Measurements from ENCODE around the gene SPEM2. TPM values are rescaled to one million over a fixed set of nuclear protein-coding genes. Genes with fewer than 3 reads are reported as not detected.

SPEM2 gene
- total RNA-seq, 1 donor from 2014 or later: not detected

DNA sequence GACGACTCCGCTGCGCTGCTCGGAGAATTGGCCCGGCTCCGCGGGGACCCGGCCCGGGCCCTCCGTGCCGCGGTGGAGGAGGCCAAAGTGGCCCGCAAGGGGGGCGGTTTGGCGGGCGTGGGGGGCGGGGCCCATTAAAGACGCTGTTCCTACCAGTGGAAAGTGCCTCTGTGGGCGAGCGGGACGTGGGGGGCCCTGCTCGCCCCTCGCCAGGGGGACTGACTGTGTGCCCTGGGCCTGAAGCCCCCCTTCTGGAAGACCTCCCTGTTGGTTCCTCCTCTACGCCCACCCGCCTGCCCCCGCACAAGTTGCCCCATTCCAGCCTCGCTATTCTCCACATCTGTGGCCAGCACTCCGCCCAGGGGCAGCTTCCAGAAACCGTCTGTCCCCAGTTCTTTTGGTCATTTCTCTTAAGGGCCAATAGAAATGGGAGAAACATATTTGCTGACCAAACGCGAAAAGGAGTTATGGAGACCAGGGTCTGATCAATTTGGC, 12.0 kb downstream of the SPEM2 start:
- ATAC-seq (no peak), DNase-seq (ENCODE audit: missing footprints) (no peak)
- intact Hi-C loops (cut with DNase I): loop anchor here (2.0 to 5.0 kb wide), 4 partner anchors 41 to 150 kb away; partner anchors contain the start of genes SENP3 and ZBTB4

DNA sequence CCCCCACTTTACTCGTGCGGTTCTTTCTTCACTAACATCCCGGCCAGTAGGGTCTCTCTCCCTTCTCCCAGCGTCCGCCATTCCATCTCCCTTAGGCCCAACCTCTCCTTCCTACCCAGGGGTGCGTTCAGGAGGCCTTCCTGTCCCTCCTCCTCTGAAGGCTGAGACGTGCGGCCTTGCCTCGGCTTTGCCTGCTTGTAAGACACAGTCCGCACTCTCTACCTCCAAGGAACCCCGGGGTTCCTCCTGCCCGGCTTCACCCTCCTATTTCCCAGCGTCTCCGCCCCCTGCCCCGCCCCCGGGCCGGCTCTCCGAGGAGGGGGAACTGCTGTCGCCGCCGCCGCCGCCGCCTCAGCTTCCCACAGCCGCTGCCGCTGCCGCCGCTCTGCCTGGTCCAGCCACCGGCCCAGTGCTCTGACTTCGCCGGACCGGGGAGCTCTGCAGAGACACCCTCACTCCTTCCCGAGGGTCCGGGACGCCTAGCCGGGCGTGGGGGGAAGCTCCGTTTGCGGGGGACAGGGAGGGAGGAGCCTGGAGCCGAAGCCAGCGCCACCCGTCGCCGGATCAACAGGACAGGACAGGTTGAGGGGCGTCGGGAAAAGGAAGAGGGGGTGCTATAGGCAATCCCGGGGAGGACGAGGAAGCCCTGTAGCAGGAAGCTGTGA, 12.7 kb downstream of the SPEM2 start:
- peak; percentile 29 for ATAC-seq
- peak; percentile 94 for DNase-seq (ENCODE audit: missing footprints)
- intact Hi-C loops (cut with DNase I): loop anchor here (2.0 to 5.0 kb wide), 5 partner anchors 41 to 149 kb away; partner anchors contain the start of genes POLR2A, SENP3 and ZBTB4

DNA sequence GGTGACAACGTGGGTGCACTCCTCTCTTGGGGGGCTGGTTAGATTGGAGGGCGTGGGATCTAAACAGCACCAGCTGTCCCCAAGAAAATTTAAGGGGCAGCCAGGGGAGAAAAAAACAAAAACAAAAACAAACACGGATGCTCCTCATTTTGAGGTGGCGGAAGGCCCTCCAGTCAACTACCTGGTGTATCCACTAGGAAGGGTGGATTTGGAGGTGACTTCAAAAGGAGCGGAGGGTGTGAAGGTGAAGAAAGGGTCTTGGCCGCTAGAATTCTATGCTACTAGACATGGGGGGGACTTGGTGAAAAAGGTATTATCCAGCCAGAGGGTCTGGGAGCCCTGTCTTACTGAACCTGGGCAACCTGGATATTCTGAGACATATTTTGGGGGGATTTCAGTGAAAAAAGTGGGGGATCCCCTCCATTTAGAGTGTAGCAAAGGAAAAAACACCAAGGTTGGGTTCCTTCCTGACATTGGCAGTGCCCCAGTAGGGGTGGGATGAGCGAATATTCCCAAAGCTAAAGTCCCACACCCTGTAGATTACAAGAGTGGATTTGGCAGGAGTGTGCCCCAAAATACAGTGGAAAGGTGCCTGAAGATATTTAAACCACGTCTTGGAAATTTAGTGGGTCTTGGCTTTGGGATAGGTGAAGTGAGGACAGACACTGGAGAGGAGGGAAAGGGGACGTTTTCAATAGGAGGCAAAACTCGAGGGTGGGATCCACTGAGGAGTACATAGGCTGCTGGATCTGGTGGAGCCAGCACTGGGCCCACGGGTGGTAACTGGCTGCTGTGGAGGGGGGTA, 13.4 kb downstream of the SPEM2 start:
- no peak for DNase-seq (ENCODE audit: missing footprints)
- no peak for ATAC-seq
- intact Hi-C loops (cut with DNase I): loop anchor here (2.0 to 5.0 kb wide), 2 partner anchors 46 to 148 kb away; partner anchors contain the start of gene POLR2A

DNA sequence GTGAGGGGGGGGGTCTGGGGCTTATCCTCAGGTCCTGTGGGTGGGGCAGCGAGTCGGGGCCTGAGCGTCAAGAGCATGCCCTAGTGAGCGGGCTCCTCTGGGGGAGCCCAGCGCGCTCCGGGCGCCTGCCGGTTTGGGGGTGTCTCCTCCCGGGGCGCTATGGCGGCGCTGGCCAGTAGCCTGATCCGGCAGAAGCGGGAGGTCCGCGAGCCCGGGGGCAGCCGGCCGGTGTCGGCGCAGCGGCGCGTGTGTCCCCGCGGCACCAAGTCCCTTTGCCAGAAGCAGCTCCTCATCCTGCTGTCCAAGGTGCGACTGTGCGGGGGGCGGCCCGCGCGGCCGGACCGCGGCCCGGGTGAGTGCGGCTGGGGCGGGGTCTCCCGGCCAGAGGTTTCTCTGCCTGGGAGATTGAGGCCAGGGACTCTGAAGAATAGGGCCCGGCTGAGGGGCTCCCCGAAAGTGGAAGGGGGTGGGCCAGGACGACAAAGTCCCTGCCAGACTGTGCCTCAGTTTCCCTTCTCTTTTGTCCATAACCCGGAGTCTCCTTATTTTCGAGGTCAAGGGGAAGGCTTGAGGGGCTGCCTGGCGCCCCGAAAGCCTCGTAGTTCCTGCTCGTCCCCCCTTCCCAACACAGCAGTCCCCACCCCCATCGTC, 14.2 kb downstream of the SPEM2 start, which contains the start of gene FGF11:
FGF11 (plus strand) TSS at position 51 of the 651 bp plus-strand sequence; CDS start at position 160, 109 bp downstream.
- ATAC-seq (no peak), DNase-seq (ENCODE audit: missing footprints) (no peak)
- intact Hi-C loops (cut with DNase I): loop anchor here (2.0 to 5.0 kb wide), 2 partner anchors 45 to 148 kb away; partner anchors contain the start of gene POLR2A

DNA sequence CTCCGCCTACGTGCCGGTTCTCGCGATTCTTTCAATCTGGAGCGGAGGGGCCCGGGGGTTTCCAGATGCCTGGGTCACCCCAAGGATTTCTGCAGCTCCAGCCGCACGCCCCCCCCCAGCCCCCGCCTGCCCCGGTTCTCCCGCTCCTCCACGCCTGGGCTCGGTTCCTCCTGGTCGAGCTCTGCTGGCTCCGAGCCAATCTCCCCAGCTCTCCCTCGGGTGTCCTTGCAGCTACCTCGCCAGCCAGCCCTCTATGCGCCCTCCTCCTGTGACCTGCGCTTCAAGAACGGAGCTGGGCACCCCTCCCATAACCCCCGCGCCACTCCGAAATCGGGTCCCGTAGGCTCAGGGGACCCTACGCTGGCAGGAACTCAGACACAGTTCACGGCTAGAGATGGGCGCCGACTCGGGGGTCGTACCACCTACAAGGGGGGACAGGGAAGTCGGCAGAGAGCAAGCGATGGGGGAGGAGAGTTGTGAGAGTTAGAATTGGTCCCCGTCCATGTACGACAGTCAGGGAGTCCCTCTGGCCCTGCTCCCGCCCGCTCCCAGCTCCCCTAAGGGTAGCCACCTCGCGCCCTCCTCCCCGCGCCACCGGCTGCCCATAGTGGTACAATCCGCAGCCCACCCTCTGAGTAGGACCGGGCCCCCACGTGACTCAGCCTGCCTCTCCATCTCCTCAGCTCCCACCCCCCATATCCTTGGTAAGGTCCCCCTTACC, 14.9 kb downstream of the SPEM2 start:
- ATAC-seq (peak; percentile 6), DNase-seq (ENCODE audit: missing footprints) (peak; percentile 84)
- intact Hi-C loops (cut with DNase I): no loop called here

DNA sequence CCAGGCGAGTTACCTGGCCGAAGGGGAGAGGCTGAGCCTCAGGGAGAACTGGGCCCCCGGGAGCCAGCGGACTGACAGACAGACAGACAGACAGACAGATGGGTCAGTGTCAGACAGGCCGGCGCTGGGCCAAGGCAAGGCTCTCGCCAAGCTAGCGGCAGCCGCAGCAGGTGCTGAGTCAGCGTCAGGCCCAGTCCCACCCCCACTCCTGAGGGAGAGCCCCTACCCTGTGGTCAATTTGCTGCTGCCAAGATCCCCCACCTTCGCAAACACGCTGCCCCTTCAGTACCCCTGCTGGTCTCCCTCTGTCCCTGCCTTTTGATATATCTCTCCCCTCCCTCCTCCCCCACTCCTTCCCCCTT, 15.4 kb downstream of the SPEM2 start:
- no peak for ATAC-seq
- DNase-seq (ENCODE audit: missing footprints): no peak
- intact Hi-C loops (cut with DNase I): no loop called here

DNA sequence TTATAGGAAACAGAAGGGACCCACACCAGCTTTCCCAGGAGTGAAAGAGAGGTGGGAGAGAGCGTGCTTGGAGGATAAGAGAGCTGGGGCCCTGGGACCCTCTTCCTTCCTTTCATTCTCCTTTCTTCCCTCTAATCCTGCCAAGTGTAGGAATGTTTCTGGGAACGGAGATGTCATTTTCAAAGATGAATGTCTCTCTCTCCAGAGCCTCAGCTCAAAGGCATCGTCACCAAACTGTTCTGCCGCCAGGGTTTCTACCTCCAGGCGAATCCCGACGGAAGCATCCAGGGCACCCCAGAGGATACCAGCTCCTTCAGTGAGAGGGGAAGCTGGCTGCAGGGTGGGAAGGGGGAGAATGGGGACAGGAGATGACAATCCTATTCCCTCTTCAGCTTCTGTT, 15.8 kb downstream of the SPEM2 start:
- no peak for ATAC-seq
- intact Hi-C loops (cut with DNase I): no loop called here
- DNase-seq (ENCODE audit: missing footprints): no peak

DNA sequence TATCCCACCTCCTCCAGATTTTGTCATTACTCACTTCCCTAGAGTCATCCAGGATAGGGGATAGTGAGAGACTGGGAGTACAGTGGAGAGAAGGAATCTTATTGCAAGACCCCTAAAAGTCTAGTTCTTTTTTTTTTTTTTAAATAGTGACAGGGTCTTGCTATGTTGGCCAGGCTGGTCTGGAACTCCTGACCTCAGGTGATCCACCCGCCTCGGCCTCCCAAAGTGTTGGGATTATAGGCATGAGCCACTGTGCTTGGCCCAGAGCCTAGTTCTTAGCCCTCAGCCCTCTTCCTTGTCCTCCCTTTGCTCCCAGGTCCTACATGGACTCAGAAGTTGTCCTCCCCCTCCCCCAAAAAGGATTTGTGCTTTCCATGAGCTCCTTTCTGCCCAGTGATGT, 16.7 kb downstream of the SPEM2 start:
- DNase-seq (ENCODE audit: missing footprints) (no peak), ATAC-seq (no peak)
- intact Hi-C loops (cut with DNase I): no loop called here

DNA sequence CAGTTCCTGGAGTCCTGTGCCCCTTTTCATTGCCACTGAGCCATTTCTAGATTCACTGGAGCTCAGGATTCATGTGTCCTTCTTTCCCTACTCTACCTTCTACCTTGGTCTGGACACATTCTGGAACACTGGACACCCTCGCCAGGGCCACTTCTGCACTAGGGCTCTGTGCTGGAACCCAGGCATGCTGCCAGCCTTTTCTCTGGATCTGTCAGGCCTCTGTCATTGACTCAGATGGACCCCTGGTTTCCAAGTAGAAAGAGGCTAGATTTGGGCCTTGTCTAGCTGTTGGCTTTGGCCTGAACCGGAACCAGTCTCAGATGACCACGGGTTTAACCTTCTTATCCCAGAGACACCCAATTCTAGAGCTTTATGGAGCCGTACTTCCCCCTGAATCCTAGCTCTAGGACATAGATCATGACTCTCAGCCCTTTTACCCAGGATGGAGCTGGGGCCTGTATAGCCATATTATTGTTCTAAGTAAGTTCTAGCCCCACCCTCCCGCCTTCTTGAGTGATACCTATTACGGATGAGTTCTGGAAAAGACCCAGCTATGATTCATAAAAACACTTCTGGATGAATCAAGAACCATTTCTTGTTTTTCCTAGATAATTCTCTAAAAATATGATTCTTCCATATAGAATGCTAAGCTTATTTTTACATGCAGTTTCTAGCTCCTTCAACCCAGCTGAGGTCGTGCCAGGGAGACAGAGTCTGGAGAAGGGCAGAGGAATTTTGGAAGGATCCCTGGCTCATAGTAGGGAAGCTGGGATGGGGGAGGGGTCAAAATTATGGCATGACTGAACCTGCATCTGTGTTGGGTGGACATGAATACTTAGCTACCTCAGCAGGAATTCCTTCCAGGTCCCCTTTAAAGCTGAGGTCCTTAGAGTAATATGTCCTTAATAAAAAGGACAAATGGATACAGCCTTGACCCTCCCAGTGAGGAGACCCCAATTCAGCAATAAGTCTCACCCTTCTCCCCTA, 18.4 kb downstream of the SPEM2 start:
- no peak for ATAC-seq
- DNase-seq (ENCODE audit: missing footprints): no peak
- intact Hi-C loops (cut with DNase I): no loop called here

DNA sequence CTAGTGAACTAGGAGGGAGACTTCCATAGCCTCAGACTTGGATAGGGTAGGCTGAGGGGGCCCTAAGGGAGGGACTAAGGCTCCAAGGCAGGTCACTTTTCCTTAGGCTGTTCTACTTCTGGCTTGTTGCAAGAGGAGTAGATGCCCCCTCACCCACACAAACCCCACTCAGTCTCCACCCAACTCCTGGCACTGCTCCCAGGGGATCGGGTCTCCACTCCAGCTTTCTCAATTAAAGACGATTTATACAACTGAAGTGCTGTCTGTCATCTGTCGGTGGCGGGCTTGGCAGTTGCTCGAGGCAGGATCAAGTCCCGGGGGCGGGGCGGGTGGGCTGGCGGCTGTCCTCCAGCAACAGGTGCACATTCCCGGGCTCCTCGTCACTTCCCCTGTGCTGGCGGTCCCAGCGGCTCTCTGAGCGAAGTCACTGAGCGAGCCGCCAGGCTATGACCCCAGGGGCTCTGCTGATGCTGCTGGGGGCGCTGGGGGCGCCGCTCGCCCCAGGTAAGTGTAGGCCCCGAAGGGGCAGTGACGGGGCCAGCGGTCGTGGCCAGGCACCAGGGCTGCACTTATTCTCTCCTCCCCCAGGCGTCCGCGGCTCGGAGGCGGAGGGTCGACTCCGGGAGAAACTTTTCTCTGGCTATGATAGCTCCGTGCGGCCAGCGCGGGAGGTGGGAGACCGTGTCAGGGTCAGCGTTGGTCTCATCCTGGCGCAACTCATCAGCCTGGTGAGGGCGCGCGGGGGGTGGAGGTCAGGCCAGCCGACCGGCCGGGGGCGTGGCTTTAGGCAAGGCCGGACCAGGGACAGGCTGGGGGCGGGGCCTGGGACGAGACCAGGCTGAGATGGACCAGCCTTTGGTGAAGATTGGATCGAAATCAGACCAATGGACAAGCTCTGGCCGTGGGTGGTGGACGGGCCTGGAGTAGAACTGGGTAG, 19.5 kb downstream of the SPEM2 start, which contains the start of gene CHRNB1:
CHRNB1 (plus strand) TSS at position 380 of the 937 bp plus-strand sequence; CDS start at position 447, 67 bp downstream.
- intact Hi-C loops (cut with DNase I): no loop called here
- peak; percentile 93 for DNase-seq (ENCODE audit: missing footprints)
- peak; percentile 88 for ATAC-seq

DNA sequence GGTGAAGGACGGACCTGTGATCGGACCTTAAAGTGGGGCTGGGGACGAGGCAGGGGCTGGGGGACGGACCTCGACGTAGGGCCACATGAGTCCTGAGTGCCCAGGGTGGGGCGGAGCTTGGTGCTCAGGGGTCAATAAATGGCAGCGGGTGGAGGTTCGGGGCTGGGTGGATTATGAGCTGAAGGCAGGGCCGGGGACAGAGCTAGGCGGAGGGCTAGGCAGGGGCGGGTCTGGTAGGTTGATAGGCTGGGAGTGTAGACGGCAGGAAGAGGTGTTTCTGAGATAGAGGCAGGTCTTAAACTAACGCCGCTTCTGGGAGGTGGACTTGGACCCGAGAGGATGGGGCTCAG, 20.2 kb downstream of the SPEM2 start:
- DNase-seq (ENCODE audit: missing footprints) (no peak), ATAC-seq (peak; percentile 27)
- intact Hi-C loops (cut with DNase I): no loop called here

DNA sequence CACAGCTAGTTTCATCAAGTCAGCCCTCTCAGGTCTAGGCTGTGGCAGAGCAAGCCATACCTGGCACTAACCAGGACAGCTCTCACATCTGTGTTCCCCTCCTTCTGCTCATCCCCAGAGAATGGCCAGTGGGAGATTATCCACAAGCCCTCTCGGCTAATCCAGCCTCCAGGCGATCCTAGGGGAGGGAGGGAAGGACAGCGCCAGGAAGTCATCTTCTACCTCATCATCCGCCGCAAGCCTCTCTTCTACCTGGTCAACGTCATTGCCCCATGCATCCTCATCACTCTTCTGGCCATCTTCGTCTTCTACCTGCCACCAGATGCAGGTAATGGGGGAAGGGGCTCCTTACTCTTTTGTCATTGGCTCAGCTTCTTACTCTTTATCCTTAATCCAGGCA, 23.0 kb downstream of the SPEM2 start:
- ATAC-seq: no peak
- intact Hi-C loops (cut with DNase I): no loop called here
- DNase-seq (ENCODE audit: missing footprints): no peak

DNA sequence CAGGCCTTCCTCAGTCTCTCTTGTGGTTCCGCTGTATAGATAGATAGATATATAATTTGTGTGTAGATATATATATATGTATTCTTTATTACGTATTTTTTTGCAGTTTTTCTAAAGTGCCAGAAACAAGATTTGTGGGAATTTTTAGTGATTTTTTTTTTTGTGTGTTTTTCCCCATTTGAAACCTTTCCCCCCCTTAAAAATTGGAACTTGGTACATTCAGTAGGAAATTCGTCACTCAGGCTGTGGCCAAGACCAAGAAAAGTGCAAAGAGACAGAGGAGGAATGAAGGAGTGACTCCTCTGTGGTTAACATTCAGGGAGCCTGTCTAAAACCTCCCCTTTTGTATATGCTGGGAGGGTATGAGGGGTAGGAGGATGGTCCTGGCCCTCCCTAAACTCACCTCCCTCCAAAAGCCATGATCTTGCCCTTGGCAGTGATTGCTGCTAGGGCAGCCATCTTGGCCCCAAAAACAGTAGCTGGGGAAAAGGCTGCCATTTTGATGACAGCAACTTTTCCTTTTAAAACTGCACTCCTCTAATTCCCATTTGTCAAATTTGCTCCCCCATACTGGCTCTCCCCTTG, 34.6 kb downstream of the SPEM2 start:
- intact Hi-C loops (cut with DNase I): no loop called here

DNA sequence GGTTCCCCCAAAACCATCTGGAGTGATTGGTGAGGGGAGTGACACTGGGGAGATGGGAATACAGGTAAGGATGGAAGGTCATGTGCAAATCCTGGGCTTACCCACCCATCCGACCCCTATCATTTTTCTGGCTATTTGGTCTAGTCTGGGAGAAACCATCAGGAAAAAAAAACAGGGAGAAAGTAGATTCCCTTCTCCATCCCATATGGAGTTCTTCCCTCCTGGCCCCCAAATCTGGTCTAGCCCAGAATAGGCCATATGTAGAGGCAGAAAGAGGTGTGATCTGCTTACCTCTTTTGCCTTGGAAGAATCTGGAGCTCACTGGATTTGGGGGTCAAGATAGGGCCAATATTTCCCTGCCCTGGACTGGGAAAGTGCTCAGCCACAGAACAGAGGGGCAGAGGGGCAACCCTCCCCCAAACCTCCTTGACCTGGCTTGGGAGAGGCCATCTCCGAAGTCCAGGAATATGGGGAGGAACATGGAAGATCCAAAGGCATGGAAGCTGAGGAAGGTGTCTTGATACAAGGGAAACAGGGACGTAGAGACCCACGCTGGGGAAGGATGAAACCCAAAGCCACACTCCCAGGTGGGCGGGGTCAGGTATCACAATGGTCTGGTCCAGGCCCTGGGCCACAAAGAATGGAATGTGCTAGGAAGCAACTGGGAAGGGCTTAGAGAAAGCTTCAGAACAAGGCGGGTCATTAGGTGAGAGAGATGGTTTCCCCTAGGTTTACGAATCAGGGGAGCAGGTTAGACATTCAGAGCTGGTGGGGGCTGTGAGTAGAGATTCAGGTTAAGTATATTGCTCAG, 35.6 kb downstream of the SPEM2 start:
- intact Hi-C loops (cut with DNase I): no loop called here
- DNase-seq (ENCODE audit: missing footprints) (no peak), ATAC-seq (no peak)

More for the DNA sequence above, 34.6 kb downstream of the SPEM2 start:
- no peak for DNase-seq (ENCODE audit: missing footprints)
- no peak for ATAC-seq
